MCF 10A (cell line): ENCODE data around the gene SPARC. TPM values are rescaled to one million over a fixed set of nuclear protein-coding genes. Genes with fewer than 3 reads are reported as not detected.
A peak's percentile ranks its signal among the peaks of the same experiment; 100 is the strongest.

Experiments used
- BruUV-seq: library from RNA; stranded (reverse); fragments of 400-500 nt; replicated peaks from 2 replicates; lab custom pipeline; 2021; lab: Mats Ljungman, UMichigan
- CTCF ChIA-PET: fragments of 300-600 bp; sonication (Branson Sonifier 250); formaldehyde crosslinking; extraction: SDS; loops from one replicate; lab custom pipeline; 2021; ENCODE audit warnings: antibody characterized with exemption, inconsistent platforms; lab: Yijun Ruan, JAX
- POLR2A ChIA-PET: fragments of 300-600, 350-650 bp; sonication (Branson Sonifier 250); formaldehyde crosslinking; extraction: SDS; loops from one replicate; lab custom pipeline; 2020; ENCODE audit warnings: antibody characterized with exemption, inconsistent platforms; lab: Yijun Ruan, JAX
- DNase-seq: peaks from one replicate; pipeline ENCODE4 v3.0.0-alpha.2; 2018; ENCODE audit not compliant: unreplicated experiment
- H3K27ac Mint-ChIP-seq: one replicate; pipeline ENCODE4 v1.8.0; 2022; ENCODE audit warnings: mild to moderate bottlenecking, low read depth, mixed read lengths; ENCODE audit not compliant: unreplicated experiment
- H3K27me3 Mint-ChIP-seq: one replicate; pipeline ENCODE4 v1.8.0; 2022; ENCODE audit warnings: mixed read lengths; ENCODE audit not compliant: insufficient read depth, unreplicated experiment
- H3K36me3 Mint-ChIP-seq: one replicate; pipeline ENCODE4 v1.8.0; 2022; ENCODE audit warnings: mild to moderate bottlenecking, moderate library complexity, mixed read lengths; ENCODE audit not compliant: insufficient read depth, unreplicated experiment
- H3K4me1 Mint-ChIP-seq: one replicate; pipeline ENCODE4 v1.8.0; 2022; ENCODE audit warnings: mixed read lengths; ENCODE audit not compliant: insufficient read depth, unreplicated experiment
- H3K4me3 Mint-ChIP-seq: one replicate; pipeline ENCODE4 v1.8.0; 2022; ENCODE audit warnings: mild to moderate bottlenecking, moderate library complexity, mixed read lengths; ENCODE audit not compliant: unreplicated experiment
- H3K9me3 Mint-ChIP-seq: one replicate; pipeline ENCODE4 v1.8.0; 2022; ENCODE audit warnings: mixed read lengths; ENCODE audit not compliant: unreplicated experiment
- intact Hi-C: fragments of 100-400 bp; cut with micrococcal nuclease; formaldehyde crosslinking; loops from 2 replicates; pipeline ENCODE4 v1.14.1; 2022
- total RNA-seq: library from RNA; stranded (reverse); gene quantifications from 2 replicates; pipeline ENCODE4 v1.2.3, GENCODE V29; 2022
- TF ChIP-seq, protein P1 (sequence below): fragments of 200-600 bp; IDR thresholded peaks from one replicate; pipeline ENCODE4 v1.8.0; 2022; ENCODE audit warnings: antibody characterized with exemption, mild to moderate bottlenecking; ENCODE audit not compliant: unreplicated experiment

SPARC gene
- total RNA-seq, 1 experiment from 2014 or later = 32.6 TPM

- DNase-seq = peak; percentile 90
- Mint-ChIP-seq H3K4me3 (peak overlapping the region; percentile 30), H3K27me3 (no peaks in the 10 kb centered on the region), H3K36me3 (no peaks in the 10 kb centered on the region), H3K4me1 (peaks cover 87% of the 10 kb centered on the region), H3K27ac (peak overlapping the region; percentile 7), H3K9me3 (no peaks in the 10 kb centered on the region)
- intact Hi-C loops = loop anchor here (5.0 kb wide), 1 partner anchor 47 kb away; no protein-coding TSS in a partner anchor
- ChIA-PET POLR2A (interaction anchor here (1.0 to 25.1 kb wide), 15 partner anchors 0 to 365 kb away, joined by 3 to 535 read pairs (median 13); partner anchors contain the start of genes FAT2 and G3BP1), CTCF (interaction anchor here (0.9 to 18.4 kb wide), 14 partner anchors 9 to 152 kb away, joined by 3 to 174 read pairs (median 5); no protein-coding TSS in a partner anchor)
- TF ChIP-seq, protein P1, sequence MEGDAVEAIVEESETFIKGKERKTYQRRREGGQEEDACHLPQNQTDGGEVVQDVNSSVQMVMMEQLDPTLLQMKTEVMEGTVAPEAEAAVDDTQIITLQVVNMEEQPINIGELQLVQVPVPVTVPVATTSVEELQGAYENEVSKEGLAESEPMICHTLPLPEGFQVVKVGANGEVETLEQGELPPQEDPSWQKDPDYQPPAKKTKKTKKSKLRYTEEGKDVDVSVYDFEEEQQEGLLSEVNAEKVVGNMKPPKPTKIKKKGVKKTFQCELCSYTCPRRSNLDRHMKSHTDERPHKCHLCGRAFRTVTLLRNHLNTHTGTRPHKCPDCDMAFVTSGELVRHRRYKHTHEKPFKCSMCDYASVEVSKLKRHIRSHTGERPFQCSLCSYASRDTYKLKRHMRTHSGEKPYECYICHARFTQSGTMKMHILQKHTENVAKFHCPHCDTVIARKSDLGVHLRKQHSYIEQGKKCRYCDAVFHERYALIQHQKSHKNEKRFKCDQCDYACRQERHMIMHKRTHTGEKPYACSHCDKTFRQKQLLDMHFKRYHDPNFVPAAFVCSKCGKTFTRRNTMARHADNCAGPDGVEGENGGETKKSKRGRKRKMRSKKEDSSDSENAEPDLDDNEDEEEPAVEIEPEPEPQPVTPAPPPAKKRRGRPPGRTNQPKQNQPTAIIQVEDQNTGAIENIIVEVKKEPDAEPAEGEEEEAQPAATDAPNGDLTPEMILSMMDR = no peak
- no TSS peak for BruUV-seq
These were observed 67.8 kb downstream of the SPARC start for GRCh38 chr5:151618907-151619306.

DNA sequence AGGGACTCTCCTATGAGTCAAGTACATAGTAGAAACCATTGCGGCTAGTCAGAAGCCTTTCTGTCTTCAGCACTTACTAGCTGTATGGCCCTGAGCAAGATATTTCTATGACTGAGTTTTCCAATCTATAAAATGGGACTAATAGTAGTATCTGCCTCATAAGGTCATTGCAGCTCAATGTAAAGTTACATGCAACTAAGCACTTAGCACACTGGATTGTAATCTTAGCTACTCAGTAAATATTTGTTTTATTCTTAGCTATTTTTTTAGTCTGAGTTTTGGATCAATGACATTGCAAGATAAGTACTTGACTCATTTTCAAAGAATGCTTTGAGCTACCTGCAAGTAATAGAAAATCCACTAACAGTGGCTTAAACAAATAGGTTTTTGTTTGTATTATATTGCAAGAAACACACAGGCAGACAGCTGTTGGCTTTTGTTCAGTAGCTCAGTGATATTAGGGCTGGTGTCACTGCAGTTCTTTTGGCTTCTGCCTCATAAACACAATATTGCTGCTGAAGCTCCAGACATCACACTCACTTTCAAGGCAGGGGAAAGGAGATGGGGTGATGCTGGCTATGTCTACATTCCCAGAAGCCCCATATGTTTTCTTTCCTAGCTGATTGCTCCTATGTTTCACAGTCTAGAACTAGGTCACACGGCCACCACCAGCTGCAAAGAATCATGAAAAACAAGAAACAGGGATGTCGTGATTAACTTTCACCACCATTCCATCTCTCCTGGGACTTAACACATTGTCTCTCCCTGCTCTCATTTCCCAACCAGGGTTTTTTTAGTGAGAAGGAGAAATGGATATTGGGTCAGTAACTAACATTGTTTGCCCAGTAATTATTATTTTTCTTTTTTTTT lies 68.6 kb downstream of the SPARC start:
- CTCF ChIA-PET = interaction anchor here (0.6 to 18.4 kb wide), 14 partner anchors 10 to 98 kb away, joined by 3 to 174 read pairs (median 5); no protein-coding TSS in a partner anchor
- POLR2A ChIA-PET = interaction anchor here (0.8 to 25.1 kb wide), 16 partner anchors 1 to 364 kb away, joined by 3 to 535 read pairs (median 8); partner anchors contain the start of genes FAT2 and G3BP1
- no peaks in the 10 kb centered on the region for H3K27me3 Mint-ChIP-seq
- H3K4me1 Mint-ChIP-seq = peaks cover 92% of the 10 kb centered on the region
- TF ChIP-seq, protein P1 = no peak
- TSS peak; percentile 63 for BruUV-seq
- intact Hi-C loops = loop anchor here (5.0 kb wide), 1 partner anchor 46 kb away; no protein-coding TSS in a partner anchor
- no peaks in the 10 kb centered on the region for H3K9me3 Mint-ChIP-seq
- H3K27ac Mint-ChIP-seq = peak overlapping the region; percentile 52
- peak; percentile 47 for DNase-seq
- H3K4me3 Mint-ChIP-seq = peak overlapping the region; percentile 30
- no peaks in the 10 kb centered on the region for H3K36me3 Mint-ChIP-seq

DNA sequence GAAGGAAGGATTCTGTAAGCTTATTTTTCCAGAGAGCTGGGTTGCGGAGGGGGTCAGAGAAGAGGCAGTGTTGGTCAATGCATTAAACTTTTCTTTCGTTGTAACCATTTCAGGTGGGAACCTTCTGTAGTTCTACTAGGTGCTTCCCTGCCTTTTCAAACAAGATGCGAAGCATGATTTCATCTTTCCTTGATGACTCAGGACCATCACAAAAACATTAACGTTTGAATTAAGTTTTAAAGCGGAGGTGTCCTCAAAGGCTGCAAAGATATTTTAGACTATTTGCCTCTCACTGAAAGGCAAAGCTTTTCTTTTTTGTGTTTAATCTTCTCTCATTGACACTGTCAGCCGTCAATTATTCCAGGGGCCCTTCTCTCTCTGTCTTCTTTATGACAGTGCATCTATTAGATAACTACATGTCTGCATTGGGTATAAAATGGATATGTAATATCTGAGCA lies 69.3 kb downstream of the SPARC start:
- no TSS peak for BruUV-seq
- POLR2A ChIA-PET = interaction anchor here (0.6 to 22.5 kb wide), 14 partner anchors 9 to 363 kb away, joined by 3 to 535 read pairs (median 8); partner anchors contain the start of genes FAT2 and G3BP1
- no peaks in the 10 kb centered on the region for H3K27me3 Mint-ChIP-seq

More for the DNA sequence above, 69.3 kb downstream of the SPARC start:
- CTCF ChIA-PET = interaction anchor here (0.6 to 18.4 kb wide), 16 partner anchors 10 to 232 kb away, joined by 3 to 174 read pairs (median 4); partner anchors contain the start of gene SLC36A1
- Mint-ChIP-seq H3K9me3 (no peaks in the 10 kb centered on the region), H3K4me1 (peaks cover 92% of the 10 kb centered on the region), H3K27ac (peak overlapping the region; percentile 52), H3K36me3 (no peaks in the 10 kb centered on the region), H3K4me3 (no peak overlapping the region)
- TF ChIP-seq, protein P1 = no peak
- intact Hi-C loops = loop anchor here (5.0 kb wide), 1 partner anchor 45 kb away; no protein-coding TSS in a partner anchor
- DNase-seq = peak; percentile 50
